Sigmoid colon (tissue), 7 donors: ENCODE measurements around the gene KMT2B. TPM values are rescaled to one million over a fixed set of nuclear protein-coding genes. Genes with fewer than 3 reads are reported as not detected.
A peak's percentile ranks its signal among the peaks of the same experiment; 100 is the strongest.
"Not testable (repeated sequence)": the region's sequence is repeated elsewhere in the genome, so short reads cannot be mapped to it uniquely, and the experiment has no call there.

Experiments
- DNase-seq: peaks from one replicate; pipeline ENCODE4 v3.0.0-alpha.2; 2019
- H3K27ac ChIP-seq, 4 donors: fragments of 200-600 bp; sonication (generic); one replicate each; pipeline ENCODE4 v1.5.1; 2016 to 2019; ENCODE audit warnings: mild to moderate bottlenecking in 1 of 4
- H3K27me3 ChIP-seq, 3 donors: fragments of 200-600 bp; sonication (generic); one replicate each; pipeline ENCODE4 v1.5.1; 2019; ENCODE audit warnings: mild to moderate bottlenecking in 1 of 3
- H3K36me3 ChIP-seq, 4 donors: fragments of 200-600 bp; sonication (generic); one replicate each; pipeline ENCODE4 v1.5.1; 2016 to 2019
- H3K4me1 ChIP-seq, 4 donors: fragments of 200-600 bp; sonication (generic); one replicate each; pipeline ENCODE4 v1.5.1; 2017 to 2019
- H3K4me3 ChIP-seq, 4 donors: fragments of 200-600 bp; sonication (generic); one replicate each; pipeline ENCODE4 v1.5.1; 2017 to 2019; ENCODE audit warnings: mild to moderate bottlenecking in 2 of 4, moderate library complexity in 1 of 4
- H3K9me3 ChIP-seq, 4 donors: fragments of 200-600 bp in 3 of 4; sonication (generic) in 3 of 4; one replicate each; pipeline versions ENCODE4 v1.5.1 to v1.6.1; 2013 to 2019
- EP300 ChIP-seq, 4 donors: sonication (generic); formaldehyde crosslinking; IDR thresholded peaks; one replicate each; pipeline ENCODE4 v1.6.1; 2017; ENCODE audit warnings: antibody characterized with exemption in 4 of 4
- POLR2A ChIP-seq, 2 donors: fragments of 450-650 bp; IDR thresholded peaks; one replicate each; pipeline ENCODE4 v1.6.1; 2016; ENCODE audit warnings: antibody characterized with exemption in 2 of 2, mild to moderate bottlenecking in 2 of 2, moderate library complexity in 2 of 2
- POLR2AphosphoS5 ChIP-seq, 4 donors: sonication (generic); formaldehyde crosslinking; IDR thresholded peaks; one replicate each; pipeline ENCODE4 v1.6.1; 2017; ENCODE audit warnings: antibody characterized with exemption in 4 of 4
- WGBS, 2 donors: extraction: QIAGEN DNeasy Blood & Tissue Kit; methylation state at CpG; one replicate each; pipeline ENCODE4 v1.1.7; 2013; 5-methylcytosine and 5-hydroxymethylcytosine counted together
- intact Hi-C: fragments of 100-400 bp; cut with DNase I; formaldehyde crosslinking; loops from one replicate; pipeline ENCODE4 v1.15.1; 2023
- polyA plus RNA-seq, 3 donors: library from polyadenylated mRNA; stranded (reverse); fragments of 200-250 nt; gene quantifications; one replicate each; pipeline ENCODE4 v1.2.3, GENCODE V29; 2013
- total RNA-seq, 4 donors: library from RNA; depleted of rRNA; stranded (reverse); fragments of >200 nt; gene quantifications; one replicate each; pipeline ENCODE4 v1.1.0, GENCODE V29; 2016
- TF ChIP-seq, protein P1 (sequence below), 4 experiments: fragments of 450-650 bp in 3 of 4; fragments of 200-600 bp in 1 of 4; IDR thresholded peaks; one replicate each; pipeline ENCODE4 v1.5.1; 2016 to 2019; ENCODE audit warnings: antibody characterized with exemption in 4 of 4, mild to moderate bottlenecking in 3 of 4, moderate library complexity in 2 of 4
- donor health status: healthy with polysubstance abuse.
- donor health status: Bipolar disorder and iron deficiency.
- donor health status: healthy.

The KMT2B gene
- total and polyA plus RNA-seq, 7 donors: 6.4 to 32.2 (median 12.3) TPM

DNA sequence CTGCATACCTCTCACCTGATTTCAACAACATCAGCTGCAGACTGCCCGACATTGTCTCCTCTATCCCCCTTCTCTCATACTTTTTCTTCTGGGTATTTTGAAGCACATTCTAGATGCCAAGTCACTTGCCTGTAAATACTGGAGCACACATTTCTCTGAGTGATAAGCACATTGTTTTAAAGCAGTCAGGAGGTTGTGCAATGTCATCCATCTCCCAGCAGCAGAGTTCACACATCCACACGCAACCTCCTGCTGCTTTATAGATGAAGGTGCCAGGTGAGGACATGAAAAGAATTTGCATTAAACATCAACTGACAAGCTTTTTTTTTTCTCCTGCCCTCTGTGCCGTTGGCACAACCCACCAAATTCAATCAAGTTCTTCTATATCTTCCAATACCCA is 46.0 kb upstream of the KMT2B start:
- Histone ChIP-seq H3K27ac (no peak overlapping the region), H3K9me3 (no peaks in the 10 kb centered on the region), H3K27me3 (peaks cover 5 to 38% (median 10%) of the 10 kb centered on the region in 3 donors), H3K4me3 (no peak overlapping the region), H3K4me1 (peaks cover 0 to 8% (median 3%) of the 10 kb centered on the region in 4 donors), H3K36me3 (no peaks in the 10 kb centered on the region)
- WGBS, 2 donors: 13 to 40% methylated on average over 3 of the region's 3 CpGs
- no peak for DNase-seq
- intact Hi-C loops: no loop called here
- TF ChIP-seq POLR2AphosphoS5 (IDR thresholded peaks at IDR 0.05): no peak
- TF ChIP-seq EP300 (IDR thresholded peaks at IDR 0.05): no peak
- no peak for TF ChIP-seq POLR2A (IDR thresholded peaks at IDR 0.05)
- TF ChIP-seq, protein P1, sequence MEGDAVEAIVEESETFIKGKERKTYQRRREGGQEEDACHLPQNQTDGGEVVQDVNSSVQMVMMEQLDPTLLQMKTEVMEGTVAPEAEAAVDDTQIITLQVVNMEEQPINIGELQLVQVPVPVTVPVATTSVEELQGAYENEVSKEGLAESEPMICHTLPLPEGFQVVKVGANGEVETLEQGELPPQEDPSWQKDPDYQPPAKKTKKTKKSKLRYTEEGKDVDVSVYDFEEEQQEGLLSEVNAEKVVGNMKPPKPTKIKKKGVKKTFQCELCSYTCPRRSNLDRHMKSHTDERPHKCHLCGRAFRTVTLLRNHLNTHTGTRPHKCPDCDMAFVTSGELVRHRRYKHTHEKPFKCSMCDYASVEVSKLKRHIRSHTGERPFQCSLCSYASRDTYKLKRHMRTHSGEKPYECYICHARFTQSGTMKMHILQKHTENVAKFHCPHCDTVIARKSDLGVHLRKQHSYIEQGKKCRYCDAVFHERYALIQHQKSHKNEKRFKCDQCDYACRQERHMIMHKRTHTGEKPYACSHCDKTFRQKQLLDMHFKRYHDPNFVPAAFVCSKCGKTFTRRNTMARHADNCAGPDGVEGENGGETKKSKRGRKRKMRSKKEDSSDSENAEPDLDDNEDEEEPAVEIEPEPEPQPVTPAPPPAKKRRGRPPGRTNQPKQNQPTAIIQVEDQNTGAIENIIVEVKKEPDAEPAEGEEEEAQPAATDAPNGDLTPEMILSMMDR (IDR thresholded peaks at IDR 0.05): no peak

DNA sequence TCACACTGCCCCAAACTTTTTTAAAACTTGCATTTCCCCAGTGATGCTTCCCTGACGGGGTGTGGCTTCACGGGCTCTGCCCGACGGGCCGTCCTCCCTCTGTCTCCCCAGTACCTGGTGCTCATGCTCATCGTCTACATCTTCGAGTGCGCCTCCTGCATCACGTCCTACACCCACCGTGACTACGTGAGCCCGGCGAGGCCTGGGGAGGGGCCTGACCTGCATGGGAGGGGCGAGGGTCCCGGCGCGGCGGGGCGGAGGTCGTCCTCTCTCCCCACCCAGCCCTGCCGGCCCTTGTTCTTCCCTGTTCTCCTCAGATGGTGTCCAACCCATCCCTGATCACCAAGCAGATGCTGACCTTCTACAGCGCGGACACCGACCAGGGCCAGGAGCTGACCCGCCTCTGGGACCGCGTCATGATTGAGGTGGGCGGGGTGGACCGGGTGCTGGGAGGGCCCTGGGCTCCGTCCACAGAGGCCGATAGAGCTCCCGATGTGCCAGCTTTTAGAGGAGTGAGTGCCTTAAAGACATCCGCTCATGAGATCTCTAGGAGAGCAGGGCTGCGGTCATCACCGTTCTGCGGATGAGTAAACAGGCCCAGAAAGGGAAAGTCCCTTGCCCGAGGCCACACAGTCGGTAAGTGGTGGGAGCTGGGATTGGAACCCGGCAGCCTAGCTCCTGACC is 44.5 kb upstream of the KMT2B start:
- DNase-seq: peak; percentile 64
- Histone ChIP-seq H3K9me3 (no peaks in the 10 kb centered on the region), H3K4me1 (peaks cover 0 to 8% (median 3%) of the 10 kb centered on the region in 4 donors), H3K4me3 (peak overlapping the region in 3 of 4 donors; percentile 28 to 35 (median 29)), H3K27me3 (peaks cover 5 to 43% (median 10%) of the 10 kb centered on the region in 3 donors), H3K36me3 (no peaks in the 10 kb centered on the region), H3K27ac (no peak overlapping the region)
- TF ChIP-seq POLR2AphosphoS5 (IDR thresholded peaks at IDR 0.05) (no peak), POLR2A (IDR thresholded peaks at IDR 0.05) (no peak), EP300 (IDR thresholded peaks at IDR 0.05) (no peak)
- TF ChIP-seq, protein P1 (IDR thresholded peaks at IDR 0.05): no peak
- intact Hi-C loops: no loop called here
- 6 to 7% methylated on average over 39 of the region's 39 CpGs for WGBS, 2 donors

DNA sequence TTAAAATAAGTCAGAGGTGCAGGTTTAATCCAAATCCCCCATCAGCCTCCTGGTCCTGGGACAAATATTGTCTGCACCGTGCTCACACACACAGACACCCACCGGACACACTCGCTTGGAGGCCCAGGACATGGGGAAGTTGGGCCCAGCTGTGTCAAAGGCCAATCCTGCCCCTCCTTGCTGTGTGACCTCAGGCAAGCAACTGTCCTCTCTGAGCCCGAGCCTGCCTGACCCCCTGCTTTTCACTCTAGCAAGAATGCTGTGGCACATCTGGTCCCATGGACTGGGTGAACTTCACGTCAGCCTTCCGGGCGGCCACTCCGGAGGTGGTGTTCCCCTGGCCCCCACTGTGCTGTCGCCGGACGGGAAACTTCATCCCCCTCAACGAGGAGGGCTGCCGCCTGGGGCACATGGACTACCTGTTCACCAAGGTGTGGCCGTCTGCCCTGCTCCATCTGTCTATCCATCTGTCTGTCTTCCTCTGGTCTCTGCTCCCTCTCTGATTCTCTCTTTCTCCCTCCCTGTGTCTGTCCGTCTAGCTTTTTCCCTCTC is 42.1 kb upstream of the KMT2B start:
- intact Hi-C loops: no loop called here
- Histone ChIP-seq H3K4me3 (no peak overlapping the region), H3K36me3 (no peaks in the 10 kb centered on the region), H3K9me3 (no peaks in the 10 kb centered on the region), H3K27ac (no peak overlapping the region), H3K4me1 (peaks cover 0 to 8% (median 3%) of the 10 kb centered on the region in 4 donors), H3K27me3 (peaks cover 5 to 43% (median 10%) of the 10 kb centered on the region in 3 donors)
- no peak for DNase-seq
- WGBS, 2 donors: 77 to 80% methylated on average over 15 of the region's 15 CpGs
- no peak for TF ChIP-seq POLR2A (IDR thresholded peaks at IDR 0.05)
- no peak for TF ChIP-seq EP300 (IDR thresholded peaks at IDR 0.05)
- TF ChIP-seq, protein P1 (IDR thresholded peaks at IDR 0.05): no peak
- no peak for TF ChIP-seq POLR2AphosphoS5 (IDR thresholded peaks at IDR 0.05)

DNA sequence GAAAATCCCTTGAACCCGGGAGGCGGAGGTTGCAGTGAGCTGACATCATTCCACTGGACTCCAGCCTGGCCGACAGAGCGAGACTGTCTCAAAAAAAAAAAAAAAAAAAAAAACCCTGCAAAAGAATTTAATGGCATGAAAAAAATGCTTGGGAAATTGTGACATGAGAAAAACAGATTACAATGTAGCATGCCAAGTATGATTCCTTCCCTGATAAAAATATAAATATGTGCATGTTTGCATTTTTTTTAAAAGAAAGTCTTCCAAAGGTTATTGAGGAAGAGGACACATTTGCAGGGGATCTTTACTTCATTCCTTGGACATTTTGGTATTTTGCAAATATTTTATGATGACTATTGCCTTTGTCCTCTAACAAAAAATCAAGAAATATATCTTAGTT is 28.0 kb upstream of the KMT2B start:
- Histone ChIP-seq H3K36me3 (no peaks in the 10 kb centered on the region), H3K4me3 (no peak overlapping the region), H3K27ac (no peak overlapping the region), H3K4me1 (no peaks in the 10 kb centered on the region), H3K27me3 (no peaks in the 10 kb centered on the region), H3K9me3 (no peaks in the 10 kb centered on the region)
- no peak for DNase-seq
- intact Hi-C loops: no loop called here
- WGBS, 2 donors: 70 to 81% methylated on average over 4 of the region's 4 CpGs
- no peak for TF ChIP-seq POLR2A (IDR thresholded peaks at IDR 0.05)
- TF ChIP-seq, protein P1 (IDR thresholded peaks at IDR 0.05): no peak
- TF ChIP-seq EP300 (IDR thresholded peaks at IDR 0.05): no peak
- TF ChIP-seq POLR2AphosphoS5 (IDR thresholded peaks at IDR 0.05): no peak

DNA sequence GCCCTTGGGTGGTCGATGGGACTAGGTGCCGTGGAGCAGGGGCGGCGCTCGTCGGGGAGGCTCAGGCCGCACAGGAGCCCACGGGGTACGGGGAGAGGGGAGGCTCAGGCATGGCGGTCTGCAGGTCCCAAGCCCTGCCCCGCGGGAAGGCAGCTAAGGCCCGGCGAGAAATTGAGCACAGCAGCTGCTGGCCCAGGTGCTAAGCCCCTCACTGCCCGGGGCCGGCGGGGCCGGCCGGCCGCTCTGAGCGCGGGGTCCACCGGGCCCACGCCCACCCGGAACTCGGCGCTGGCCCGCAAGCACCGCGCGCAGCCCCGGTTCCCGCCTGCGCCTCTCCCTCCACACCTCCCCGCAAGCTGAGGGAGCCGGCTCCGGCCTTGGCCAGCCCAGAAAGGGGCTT is 26.7 kb upstream of the KMT2B start:
- H3K27me3 ChIP-seq, DNase-seq, intact Hi-C loops, H3K4me1 ChIP-seq, H3K27ac ChIP-seq, H3K36me3 ChIP-seq, H3K9me3 ChIP-seq, H3K4me3 ChIP-seq: not testable (repeated sequence)
- 95 to 96% methylated on average over 37 of the region's 37 CpGs for WGBS, 2 donors
